ENCODE results near the gene FXYD3. TPM values are rescaled to one million over a fixed set of nuclear protein-coding genes. Genes with fewer than 3 reads are reported as not detected.

FXYD3 gene
- total and polyA plus RNA-seq, 2 of the 13 experiments (the other 11 are each of a cell fraction or from before 2014, with no cell fraction given): 4.9 TPM; not detected in 1

- TF ChIP-seq HMGXB4 (CRISPR knock-in tag; IDR thresholded peaks at IDR 0.05; ENCODE audit: borderline replicate concordance in 1 of 2, low read depth in 1 of 2) (peak in 1 of 2 experiments; percentile 48; a peak in 1 of 4 replicates), ZFP91 (CRISPR knock-in tag; IDR thresholded peaks at IDR 0.05; ENCODE audit: borderline replicate concordance) (no peak), GABPA (IDR thresholded peaks at IDR 0.05; ENCODE audit: low read depth, low read length) (no peak), GABPA (CRISPR knock-in tag; IDR thresholded peaks at IDR 0.05; ENCODE audit: low read depth) (no peak), ZNF205 (CRISPR knock-in tag; IDR thresholded peaks at IDR 0.05) (no peak), ZNF552 (CRISPR knock-in tag; IDR thresholded peaks at IDR 0.05; ENCODE audit: borderline replicate concordance) (no peak), RBFOX2 (IDR thresholded peaks at IDR 0.05; ENCODE audit: low read depth, low read length) (no peak), NR3C1 (CRISPR knock-in tag; IDR thresholded peaks at IDR 0.05) (no peak), AGO2 (optimal IDR thresholded peaks at IDR 0.05; ENCODE audit: low read depth, low read length) (no peak), ZNF766 (CRISPR knock-in tag; IDR thresholded peaks at IDR 0.05; ENCODE audit: borderline replicate concordance) (no peak), ELF3 (CRISPR knock-in tag; IDR thresholded peaks at IDR 0.05) (peak; percentile 79), ZNF850 (CRISPR knock-in tag; conservative IDR thresholded peaks at IDR 0.05) (no peak), HNRNPLL (IDR thresholded peaks at IDR 0.05; ENCODE audit: low read depth, low read length, poor library complexity, severe bottlenecking) (no peak), RARG (CRISPR knock-in tag; IDR thresholded peaks at IDR 0.05; ENCODE audit: low read depth) (no peak), ESRRA (CRISPR knock-in tag; IDR thresholded peaks at IDR 0.05; ENCODE audit: low read depth) (no peak), ZNF264 (CRISPR knock-in tag; IDR thresholded peaks at IDR 0.05) (no peak), ZNF792 (CRISPR knock-in tag; IDR thresholded peaks at IDR 0.05) (0 out of 2 replicates have a peak, but pooled peaks have one; percentile 49), FOXA1 (IDR thresholded peaks at IDR 0.05) (no peak), FOXA1 (CRISPR knock-in tag; IDR thresholded peaks at IDR 0.05) (0 out of 2 replicates have a peak, but pooled peaks have one; percentile 9), SOX13 (IDR thresholded peaks at IDR 0.05) (no peak), SOX13 (CRISPR knock-in tag; conservative IDR thresholded peaks at IDR 0.05 in 1 of 2, IDR thresholded peaks at IDR 0.05 in 1 of 2) (peak in 1 of 2 experiments; percentile 88; a peak in 2 of 4 replicates), ZSCAN30 (CRISPR knock-in tag; IDR thresholded peaks at IDR 0.05) (no peak), RXRB (CRISPR knock-in tag; IDR thresholded peaks at IDR 0.05; ENCODE audit: borderline replicate concordance) (no peak), CHD4 (IDR thresholded peaks at IDR 0.05; ENCODE audit: borderline replicate concordance, low read length) (peak; percentile 47; the same call in 1 of the 2 replicates)
- TF ChIP-seq, protein P1, sequence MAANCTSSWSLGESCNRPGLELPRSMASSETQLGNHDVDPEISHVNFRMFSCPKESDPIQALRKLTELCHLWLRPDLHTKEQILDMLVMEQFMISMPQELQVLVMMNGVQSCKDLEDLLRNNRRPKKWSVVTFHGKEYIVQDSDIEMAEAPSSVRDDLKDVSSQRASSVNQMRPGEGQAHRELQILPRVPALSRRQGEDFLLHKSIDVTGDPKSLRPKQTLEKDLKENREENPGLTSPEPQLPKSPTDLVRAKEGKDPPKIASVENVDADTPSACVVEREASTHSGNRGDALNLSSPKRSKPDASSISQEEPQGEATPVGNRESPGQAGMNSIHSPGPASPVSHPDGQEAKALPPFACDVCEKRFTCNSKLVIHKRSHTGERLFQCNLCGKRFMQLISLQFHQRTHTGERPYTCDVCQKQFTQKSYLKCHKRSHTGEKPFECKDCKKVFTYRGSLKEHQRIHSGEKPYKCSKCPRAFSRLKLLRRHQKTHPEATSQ (CRISPR knock-in tag; IDR thresholded peaks at IDR 0.05; ENCODE audit: borderline replicate concordance): no peak
- TF ChIP-seq, protein P2, sequence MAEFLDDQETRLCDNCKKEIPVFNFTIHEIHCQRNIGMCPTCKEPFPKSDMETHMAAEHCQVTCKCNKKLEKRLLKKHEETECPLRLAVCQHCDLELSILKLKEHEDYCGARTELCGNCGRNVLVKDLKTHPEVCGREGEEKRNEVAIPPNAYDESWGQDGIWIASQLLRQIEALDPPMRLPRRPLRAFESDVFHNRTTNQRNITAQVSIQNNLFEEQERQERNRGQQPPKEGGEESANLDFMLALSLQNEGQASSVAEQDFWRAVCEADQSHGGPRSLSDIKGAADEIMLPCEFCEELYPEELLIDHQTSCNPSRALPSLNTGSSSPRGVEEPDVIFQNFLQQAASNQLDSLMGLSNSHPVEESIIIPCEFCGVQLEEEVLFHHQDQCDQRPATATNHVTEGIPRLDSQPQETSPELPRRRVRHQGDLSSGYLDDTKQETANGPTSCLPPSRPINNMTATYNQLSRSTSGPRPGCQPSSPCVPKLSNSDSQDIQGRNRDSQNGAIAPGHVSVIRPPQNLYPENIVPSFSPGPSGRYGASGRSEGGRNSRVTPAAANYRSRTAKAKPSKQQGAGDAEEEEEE (CRISPR knock-in tag; IDR thresholded peaks at IDR 0.05; ENCODE audit: borderline replicate concordance): no peak
These were observed 8.1 kb upstream of the FXYD3 start (continued) for GRCh38 chr19:35107545-35107944.
